Measurements from ENCODE around the gene SLC43A2. TPM values are rescaled to one million over a fixed set of nuclear protein-coding genes. Genes with fewer than 3 reads are reported as not detected.
A peak's percentile ranks its signal among the peaks of the same experiment; 100 is the strongest.

Gene SLC43A2
- total RNA-seq, 1 experiment from 2014 or later = 12.9 TPM

DNA sequence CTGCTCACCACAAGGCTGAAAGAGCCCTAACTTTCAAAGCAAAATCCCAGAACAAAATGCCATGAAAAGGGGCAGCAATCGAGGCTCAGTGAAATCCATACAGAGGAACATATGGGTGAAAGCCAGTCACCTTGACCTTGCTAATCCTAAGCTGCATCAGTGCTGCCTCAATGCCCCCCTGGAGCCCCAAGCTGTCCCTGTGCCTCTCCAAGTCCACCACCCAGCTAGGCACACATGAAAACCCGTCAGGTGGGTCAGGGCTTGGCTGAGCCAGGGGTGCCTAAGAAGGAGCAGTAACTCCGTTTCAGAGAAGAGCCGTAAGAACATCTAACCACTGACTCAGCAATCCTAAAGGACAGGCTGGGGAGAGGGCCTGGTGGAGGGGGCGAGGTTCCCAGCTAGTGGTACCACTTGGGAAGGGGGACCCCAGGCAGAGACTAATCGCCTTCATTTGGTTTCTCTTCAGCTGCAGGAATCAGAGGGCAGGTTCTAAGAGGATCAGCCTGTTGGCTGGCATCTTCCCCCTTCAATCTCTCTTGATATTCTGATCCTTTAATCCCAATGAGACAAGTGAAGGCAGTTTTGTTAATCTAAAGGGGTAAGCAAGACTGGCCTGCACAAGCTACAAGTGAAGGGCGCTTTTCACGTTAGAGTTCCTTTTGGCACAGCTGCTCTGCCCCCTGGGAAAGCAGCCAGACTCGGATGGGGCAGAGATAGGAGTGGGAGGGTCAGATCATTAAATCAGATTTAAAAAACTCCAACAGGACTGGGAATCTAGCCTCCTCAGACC lies 73.7 kb downstream of the SLC43A2 start:
- H3K4me3 Mint-ChIP-seq = no peak overlapping the region
- no peak for DNase-seq
- WGBS (ENCODE audit: extremely low coverage, insufficient read length, low lambda C conversion rate) = no CpG with 5 or more reads among the region's 9 CpGs
- peaks cover 8 to 18% of the 10 kb centered on the region in 2 experiments for H3K4me1 Mint-ChIP-seq
- H3K79me2 ChIP-seq (ENCODE audit: insufficient read depth, low read length) = peaks cover 3% of the 10 kb centered on the region; the same call in 1 of the 2 replicates
- H3K9me3 ChIP-seq (ENCODE audit: control insufficient read depth, low read depth, low read length) = no peaks in the 10 kb centered on the region
- peak overlapping the region in 2 of 3 experiments; percentile 10 to 44; a peak in 2 of 7 replicates for H3K27ac Mint-ChIP-seq
- peaks cover 18 to 56% (median 35%) of the 10 kb centered on the region in 3 experiments; a peak in 6 of 7 replicates for H3K36me3 Mint-ChIP-seq (ENCODE audit: insufficient read depth in 1 of 3, low read depth in 3 of 3)
- H2AK5ac ChIP-seq (ENCODE audit: insufficient read length, low read length) = no peak overlapping the region
- H3K23me2 ChIP-seq (ENCODE audit: insufficient read length, low read depth, low read length, poor library complexity, severe bottlenecking) = no peaks in the 10 kb centered on the region
- H2BK5ac ChIP-seq (ENCODE audit: insufficient read length, low read length) = no peak overlapping the region
- no peak overlapping the region for H3K23ac ChIP-seq (ENCODE audit: insufficient read length, low read depth, low read length)
- H3K27me3 ChIP-seq (ENCODE audit: insufficient read depth, low read length) = no peaks in the 10 kb centered on the region
- no peak overlapping the region for H2BK15ac ChIP-seq (ENCODE audit: low read depth, low read length)
- no peak overlapping the region for H3K9ac ChIP-seq (ENCODE audit: extremely low read depth, insufficient read length, low read length)
- TF ChIP-seq, protein P1, sequence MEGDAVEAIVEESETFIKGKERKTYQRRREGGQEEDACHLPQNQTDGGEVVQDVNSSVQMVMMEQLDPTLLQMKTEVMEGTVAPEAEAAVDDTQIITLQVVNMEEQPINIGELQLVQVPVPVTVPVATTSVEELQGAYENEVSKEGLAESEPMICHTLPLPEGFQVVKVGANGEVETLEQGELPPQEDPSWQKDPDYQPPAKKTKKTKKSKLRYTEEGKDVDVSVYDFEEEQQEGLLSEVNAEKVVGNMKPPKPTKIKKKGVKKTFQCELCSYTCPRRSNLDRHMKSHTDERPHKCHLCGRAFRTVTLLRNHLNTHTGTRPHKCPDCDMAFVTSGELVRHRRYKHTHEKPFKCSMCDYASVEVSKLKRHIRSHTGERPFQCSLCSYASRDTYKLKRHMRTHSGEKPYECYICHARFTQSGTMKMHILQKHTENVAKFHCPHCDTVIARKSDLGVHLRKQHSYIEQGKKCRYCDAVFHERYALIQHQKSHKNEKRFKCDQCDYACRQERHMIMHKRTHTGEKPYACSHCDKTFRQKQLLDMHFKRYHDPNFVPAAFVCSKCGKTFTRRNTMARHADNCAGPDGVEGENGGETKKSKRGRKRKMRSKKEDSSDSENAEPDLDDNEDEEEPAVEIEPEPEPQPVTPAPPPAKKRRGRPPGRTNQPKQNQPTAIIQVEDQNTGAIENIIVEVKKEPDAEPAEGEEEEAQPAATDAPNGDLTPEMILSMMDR (conservative IDR thresholded peaks at IDR 0.05) = no peak
- H4K20me1 ChIP-seq (ENCODE audit: control insufficient read depth, insufficient read depth, insufficient read length) = no peaks in the 10 kb centered on the region
- H2BK12ac ChIP-seq (ENCODE audit: insufficient read length, low read depth, low read length) = no peak overlapping the region
- no peak overlapping the region for H4K91ac ChIP-seq (ENCODE audit: insufficient read length, low read depth, low read length)
- H2BK120ac ChIP-seq (ENCODE audit: low read depth, low read length, poor library complexity, severe bottlenecking) = no peak overlapping the region
- no peak overlapping the region for H2BK20ac ChIP-seq (ENCODE audit: low read depth, low read length, poor library complexity, severe bottlenecking)
- no peaks in the 10 kb centered on the region for H3K4me1 ChIP-seq (ENCODE audit: insufficient read depth, low read length)
- no peak overlapping the region for H4K8ac ChIP-seq (replicated peaks; ENCODE audit: insufficient read length, low read depth, low read length)
- H3K56ac ChIP-seq (ENCODE audit: insufficient read length, low read depth, low read length) = no peak overlapping the region
- H4K5ac ChIP-seq (ENCODE audit: insufficient read length, low read depth, low read length) = no peak overlapping the region
- H2AFZ ChIP-seq (ENCODE audit: low read length) = no peak overlapping the region
- H3K9me3 Mint-ChIP-seq = no peaks in the 10 kb centered on the region
- H3T11ph ChIP-seq (ENCODE audit: low read length) = no peak overlapping the region
- no peak overlapping the region for H3K18ac ChIP-seq (ENCODE audit: insufficient read length, low read depth, low read length)
- H3K14ac ChIP-seq (ENCODE audit: insufficient read depth, low read length) = no peak overlapping the region
- peaks cover 10% of the 10 kb centered on the region for H3K79me1 ChIP-seq (ENCODE audit: insufficient read depth, low read depth, low read length, poor library complexity, severe bottlenecking)
- H3K27ac ChIP-seq (ENCODE audit: insufficient read length, low read depth, low read length) = no peak overlapping the region
- H3K27me3 Mint-ChIP-seq (ENCODE audit: low read depth) = no peaks in the 10 kb centered on the region
- no peak overlapping the region for H3K4ac ChIP-seq (ENCODE audit: low read depth, low read length)
- H3K4me2 ChIP-seq (ENCODE audit: insufficient read depth, insufficient read length, low read length) = no peak overlapping the region

Data from H9 (cell line).